GM13976 (cell line): Measurements from ENCODE around the gene KCNQ1.

Experiments used
- DNase-seq: peaks from one replicate; pipeline ENCODE4 v3.0.0; 2012; ENCODE audit warnings: low spot score
- in situ Hi-C: fragments of 300-500 bp; cut with MboI; formaldehyde crosslinking; loops from one replicate; pipeline ENCODE4 v1.12.0; 2022; ENCODE audit warnings: low sequenced_read_pairs, mixed read lengths, inconsistent platforms; ENCODE audit not compliant: unreplicated experiment
- TF ChIP-seq, protein P1 (sequence below): IDR thresholded peaks from 2 replicates; pipeline ENCODE4 v1.5.1; 2012; ENCODE audit warnings: borderline replicate concordance, mild to moderate bottlenecking; ENCODE audit not compliant: insufficient read depth; ENCODE audit errors: extremely low read depth, missing control alignments, control extremely low read depth

The KCNQ1 gene

DNA sequence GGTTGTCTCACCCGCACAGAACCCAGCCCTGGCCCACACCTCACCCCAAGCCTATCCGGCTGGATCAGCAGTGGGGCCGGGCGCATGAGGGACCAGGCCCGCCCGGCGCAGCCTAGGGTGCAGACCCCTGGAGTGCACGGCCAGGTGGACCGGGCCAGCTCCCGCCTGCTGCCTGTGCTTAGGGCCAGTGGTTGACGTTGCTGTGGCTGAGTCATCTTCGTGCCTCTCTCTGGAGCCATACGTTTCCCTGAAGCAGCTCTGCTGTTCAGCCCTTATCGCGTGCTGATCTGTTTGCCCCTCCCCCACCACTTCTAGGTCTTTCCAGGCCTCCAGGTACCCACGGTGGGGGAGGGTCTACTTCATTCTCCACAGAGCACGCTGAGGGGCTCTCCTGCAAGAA is 401.2 kb downstream of the KCNQ1 start:
- DNase-seq, result no peak
- TF ChIP-seq, protein P1, sequence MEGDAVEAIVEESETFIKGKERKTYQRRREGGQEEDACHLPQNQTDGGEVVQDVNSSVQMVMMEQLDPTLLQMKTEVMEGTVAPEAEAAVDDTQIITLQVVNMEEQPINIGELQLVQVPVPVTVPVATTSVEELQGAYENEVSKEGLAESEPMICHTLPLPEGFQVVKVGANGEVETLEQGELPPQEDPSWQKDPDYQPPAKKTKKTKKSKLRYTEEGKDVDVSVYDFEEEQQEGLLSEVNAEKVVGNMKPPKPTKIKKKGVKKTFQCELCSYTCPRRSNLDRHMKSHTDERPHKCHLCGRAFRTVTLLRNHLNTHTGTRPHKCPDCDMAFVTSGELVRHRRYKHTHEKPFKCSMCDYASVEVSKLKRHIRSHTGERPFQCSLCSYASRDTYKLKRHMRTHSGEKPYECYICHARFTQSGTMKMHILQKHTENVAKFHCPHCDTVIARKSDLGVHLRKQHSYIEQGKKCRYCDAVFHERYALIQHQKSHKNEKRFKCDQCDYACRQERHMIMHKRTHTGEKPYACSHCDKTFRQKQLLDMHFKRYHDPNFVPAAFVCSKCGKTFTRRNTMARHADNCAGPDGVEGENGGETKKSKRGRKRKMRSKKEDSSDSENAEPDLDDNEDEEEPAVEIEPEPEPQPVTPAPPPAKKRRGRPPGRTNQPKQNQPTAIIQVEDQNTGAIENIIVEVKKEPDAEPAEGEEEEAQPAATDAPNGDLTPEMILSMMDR, result no peak
- in situ Hi-C loops, result no loop called here

DNA sequence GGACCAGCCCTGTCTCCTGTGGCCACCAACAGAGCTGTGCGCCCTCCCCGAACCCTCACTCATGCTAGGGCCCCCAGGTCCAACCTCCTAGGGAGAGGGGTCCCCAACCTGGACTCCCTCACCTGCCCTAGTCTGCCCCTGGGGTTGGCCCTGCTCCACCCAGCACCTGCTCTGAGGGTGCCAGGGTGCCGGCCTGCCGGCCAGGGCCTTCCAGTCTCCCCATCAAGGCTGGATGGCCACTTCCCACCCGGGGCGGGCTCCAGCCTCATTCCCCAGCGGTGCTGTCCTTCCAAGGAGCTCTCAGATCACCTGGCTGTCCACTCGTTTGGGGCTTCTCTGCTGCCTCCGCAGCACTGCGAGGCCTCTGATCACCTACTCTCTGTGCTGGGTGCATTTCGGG is 401.7 kb downstream of the KCNQ1 start:
- TF ChIP-seq, protein P1, result no peak
- no peak for DNase-seq
- in situ Hi-C loops, result no loop called here

DNA sequence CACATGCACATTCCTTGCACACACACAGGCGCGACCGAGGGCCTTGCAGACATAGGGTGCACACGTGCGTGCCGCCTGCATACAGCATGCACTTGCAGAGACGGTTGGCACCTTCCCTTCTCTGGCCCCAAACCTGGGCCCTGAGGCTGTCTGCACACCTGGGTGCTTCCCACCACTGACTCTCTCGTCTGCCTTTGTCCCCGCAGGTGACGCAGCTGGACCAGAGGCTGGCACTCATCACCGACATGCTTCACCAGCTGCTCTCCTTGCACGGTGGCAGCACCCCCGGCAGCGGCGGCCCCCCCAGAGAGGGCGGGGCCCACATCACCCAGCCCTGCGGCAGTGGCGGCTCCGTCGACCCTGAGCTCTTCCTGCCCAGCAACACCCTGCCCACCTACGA is 402.8 kb downstream of the KCNQ1 start:
- DNase-seq, result no peak
- TF ChIP-seq, protein P1, result no peak
- in situ Hi-C loops, result no loop called here

GRCh38 chr11:2848497-2848896 is 403.7 kb downstream of the KCNQ1 start:
- TF ChIP-seq, protein P1, result no peak
- in situ Hi-C loops, result no loop called here

DNA sequence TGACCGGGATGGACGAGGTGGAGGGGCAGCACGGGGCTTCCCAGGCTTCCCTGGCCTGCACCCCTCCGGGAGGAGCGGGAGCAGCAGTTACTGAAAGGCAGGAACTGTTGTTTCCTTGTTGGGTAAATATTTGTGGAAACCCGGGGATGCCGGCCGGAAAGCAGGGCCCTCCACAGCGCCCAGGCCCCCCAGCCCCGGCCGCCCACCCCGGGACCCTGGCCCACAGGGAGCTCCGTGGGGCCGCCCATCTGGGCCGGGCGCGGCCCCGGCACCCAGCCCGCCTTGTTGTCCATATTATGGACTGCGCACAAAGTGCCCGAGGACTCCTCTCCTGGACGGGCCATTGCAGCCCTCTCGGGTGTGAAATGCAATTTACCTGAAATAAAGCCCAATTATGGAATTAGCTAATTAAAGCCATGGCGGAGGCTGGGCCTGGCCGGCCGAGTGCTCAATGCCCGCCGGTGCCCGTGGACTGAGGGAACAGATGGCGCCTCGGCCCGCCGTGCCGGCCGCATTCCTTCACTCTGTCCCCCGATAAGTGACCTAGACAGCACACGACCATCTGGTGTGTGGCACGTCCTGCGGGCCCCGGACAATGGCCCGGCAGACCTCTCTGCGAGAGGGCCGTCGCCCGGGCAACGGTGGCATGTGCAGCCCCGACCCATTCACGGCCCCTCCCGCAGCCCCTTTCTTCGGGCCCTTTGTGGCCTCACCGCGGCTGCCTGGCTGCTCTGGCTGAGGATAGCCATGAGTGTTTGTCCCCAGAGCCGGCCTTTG is 405.4 kb downstream of the KCNQ1 start:
- no peak for DNase-seq
- in situ Hi-C loops, result no loop called here
- TF ChIP-seq, protein P1, result no peak

More at GRCh38 chr11:2848497-2848896, 403.7 kb downstream of the KCNQ1 start:
- DNase-seq, result no peak

- TF ChIP-seq, protein P1, result no peak
- no peak for DNase-seq
- in situ Hi-C loops, result no loop called here
These were observed 408.6 kb downstream of the KCNQ1 start for GRCh38 chr11:2853401-2853800.

DNA sequence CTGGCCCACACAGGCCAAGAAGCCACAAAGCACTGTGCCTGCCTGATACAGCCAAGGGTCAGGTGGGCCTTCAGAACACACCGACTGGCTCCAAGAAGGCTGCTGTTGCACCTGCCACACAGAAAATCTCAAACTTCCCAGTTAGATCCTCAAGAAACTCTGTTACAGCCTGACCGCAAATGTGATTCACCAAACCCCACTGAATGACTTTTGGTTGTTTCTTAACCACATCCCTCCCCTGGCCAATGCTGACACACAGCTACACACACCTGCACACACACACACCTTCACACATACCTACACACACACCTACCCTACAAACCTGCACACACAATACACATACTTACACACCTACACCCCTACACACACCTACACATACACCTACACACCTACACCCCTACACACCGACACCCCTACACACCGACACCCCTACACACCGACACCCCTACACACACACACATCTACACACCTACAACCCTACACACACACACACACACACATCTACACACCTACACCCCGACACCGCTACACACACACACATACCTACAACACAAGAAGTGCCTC is 409.3 kb downstream of the KCNQ1 start:
- DNase-seq, result no peak
- in situ Hi-C loops, result no loop called here
- TF ChIP-seq, protein P1, result no peak
